CD4-positive, CD25-positive, alpha-beta regulatory T cell (primary cell): ENCODE results near the gene MYCT1. TPM values are rescaled to one million over a fixed set of nuclear protein-coding genes. Genes with fewer than 3 reads are reported as not detected.
"Not testable (repeated sequence)": the region's sequence is repeated elsewhere in the genome, so short reads cannot be mapped to it uniquely, and the experiment has no call there.

Source experiments
- ATAC-seq, 2 donors: fragments of 150-1000 bp; cut with Tn5 transposase; one replicate each; pipeline ENCODE4 v1.10.0; 2021; ENCODE audit warnings: low read depth in 2 of 2, moderate number of reproducible peaks in 2 of 2, moderate library complexity in 1 of 2
- DNase-seq, 3 donors: peaks; one replicate each; pipeline versions ENCODE4 v3.0.0 to v3.0.0-alpha.2; 2012 to 2022; ENCODE audit warnings: mixed read lengths in 1 of 3
- H3K27ac ChIP-seq: one replicate; pipeline ENCODE4 v1.7.0; 2013; ENCODE audit warnings: mild to moderate bottlenecking, low read length; ENCODE audit not compliant: insufficient read depth, poor library complexity, severe bottlenecking
- H3K27me3 ChIP-seq: one replicate; pipeline ENCODE4 v1.7.0; 2013; ENCODE audit warnings: low read length; ENCODE audit not compliant: control insufficient read depth, insufficient read depth
- H3K36me3 ChIP-seq: one replicate; pipeline ENCODE4 v1.7.0; 2013; ENCODE audit warnings: mild to moderate bottlenecking, low read length, moderate library complexity; ENCODE audit not compliant: control insufficient read depth, insufficient read depth
- H3K4me1 ChIP-seq: 2 replicates; pipeline ENCODE4 v1.7.0; 2013; ENCODE audit warnings: mild to moderate bottlenecking, low read length; ENCODE audit not compliant: insufficient read depth, control insufficient read depth, poor library complexity, severe bottlenecking
- H3K4me3 ChIP-seq: one replicate; pipeline ENCODE4 v1.7.0; 2013; ENCODE audit warnings: low read depth, mild to moderate bottlenecking, low read length, moderate library complexity
- H3K9me3 ChIP-seq, 2 experiments: 1 replicate in 1 of 2; 2 replicates in 1 of 2; pipeline ENCODE4 v1.7.0; 2013; ENCODE audit warnings: low read length in 2 of 2, mild to moderate bottlenecking in 1 of 2, moderate library complexity in 1 of 2; ENCODE audit not compliant: control insufficient read depth in 2 of 2
- H3K27ac Mint-ChIP-seq, 3 donors: one replicate each; pipeline ENCODE4 v1.8.0; 2020 to 2022; ENCODE audit warnings: mild to moderate bottlenecking in 3 of 3, mixed read lengths in 3 of 3, moderate library complexity in 2 of 3
- H3K27me3 Mint-ChIP-seq: one replicate; pipeline ENCODE4 v1.8.0; 2022; ENCODE audit warnings: mild to moderate bottlenecking, mixed read lengths
- H3K36me3 Mint-ChIP-seq: one replicate; pipeline ENCODE4 v1.8.0; 2020; ENCODE audit warnings: mixed read lengths
- H3K4me1 Mint-ChIP-seq, 4 donors: one replicate each; pipeline ENCODE4 v1.8.0; 2020 to 2022; ENCODE audit warnings: mixed read lengths in 4 of 4, mild to moderate bottlenecking in 1 of 4
- H3K4me3 Mint-ChIP-seq, 4 donors: one replicate each; pipeline ENCODE4 v1.8.0; 2020 to 2022; ENCODE audit warnings: mild to moderate bottlenecking in 4 of 4, mixed read lengths in 4 of 4, moderate library complexity in 3 of 4
- H3K9me3 Mint-ChIP-seq, 7 donors: one replicate each; pipeline ENCODE4 v1.8.0; 2020 to 2022; ENCODE audit warnings: mixed read lengths in 7 of 7, mild to moderate bottlenecking in 3 of 7, moderate library complexity in 2 of 7
- polyA plus RNA-seq, 4 donors: library from polyadenylated mRNA; unstranded; fragments of 300-500 nt; fragmentation: Illumina TruSeq; gene quantifications; one replicate each; pipeline ENCODE4 v1.2.3, GENCODE V29; 2021
- total RNA-seq: library from RNA; stranded (reverse); gene quantifications from one replicate; pipeline ENCODE4 v1.2.3, GENCODE V29; 2022

Gene MYCT1
- total and polyA plus RNA-seq, 5 donors from 2014 or later = 1.5 TPM; not detected in 4

GRCh38 chr6:152701081-152701862 lies 3.6 kb downstream of the MYCT1 start:
- ATAC-seq = no peak
- no peaks in the 10 kb centered on the region for H3K27me3 ChIP-seq
- H3K4me1 ChIP-seq = no peaks in the 10 kb centered on the region
- H3K4me3 ChIP-seq = no peak overlapping the region
- DNase-seq = no peak
- no peak overlapping the region for H3K27ac ChIP-seq
- H3K4me1 Mint-ChIP-seq = no peaks in the 10 kb centered on the region
- peaks cover 0 to 2% (median 0%) of the 10 kb centered on the region in 7 donors for H3K9me3 Mint-ChIP-seq
- H3K27ac Mint-ChIP-seq = no peak overlapping the region
- no peaks in the 10 kb centered on the region for H3K36me3 ChIP-seq
- H3K36me3 Mint-ChIP-seq = no peaks in the 10 kb centered on the region
- no peak overlapping the region for H3K4me3 Mint-ChIP-seq
- H3K9me3 ChIP-seq = no peaks in the 10 kb centered on the region
- peaks cover 12% of the 10 kb centered on the region for H3K27me3 Mint-ChIP-seq

GRCh38 chr6:152701863-152702401 lies 4.2 kb downstream of the MYCT1 start:
- H3K4me3 ChIP-seq = no peak overlapping the region
- H3K9me3 Mint-ChIP-seq = peaks cover 0 to 2% (median 0%) of the 10 kb centered on the region in 7 donors
- H3K36me3 ChIP-seq = no peaks in the 10 kb centered on the region
- H3K4me1 ChIP-seq = no peaks in the 10 kb centered on the region
- H3K27ac ChIP-seq = no peak overlapping the region
- no peak for ATAC-seq
- no peak overlapping the region for H3K4me3 Mint-ChIP-seq
- H3K27me3 ChIP-seq = no peaks in the 10 kb centered on the region
- no peaks in the 10 kb centered on the region for H3K9me3 ChIP-seq
- peaks cover 12% of the 10 kb centered on the region for H3K27me3 Mint-ChIP-seq
- H3K27ac Mint-ChIP-seq = no peak overlapping the region
- DNase-seq = no peak
- no peaks in the 10 kb centered on the region for H3K4me1 Mint-ChIP-seq
- no peaks in the 10 kb centered on the region for H3K36me3 Mint-ChIP-seq

DNA sequence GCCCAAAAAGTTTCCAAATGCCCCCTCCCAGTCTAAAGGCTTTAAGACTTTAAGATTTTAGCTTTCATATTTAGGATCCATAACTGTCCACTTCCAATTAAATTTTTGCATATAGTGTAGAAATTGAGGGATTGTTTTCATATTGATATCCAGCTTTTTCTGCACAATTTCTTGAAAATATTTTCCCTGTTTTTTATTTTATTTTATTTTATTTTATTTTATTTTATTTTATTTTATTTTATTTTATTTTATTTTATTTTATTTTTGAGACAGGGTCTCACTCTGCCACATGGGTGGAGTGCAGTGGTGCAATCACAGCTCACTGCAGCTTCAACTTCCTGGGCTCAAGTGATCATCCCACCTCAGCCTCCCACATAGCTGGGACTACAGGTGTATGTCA lies 6.1 kb downstream of the MYCT1 start:
- ATAC-seq = not testable (repeated sequence)

DNA sequence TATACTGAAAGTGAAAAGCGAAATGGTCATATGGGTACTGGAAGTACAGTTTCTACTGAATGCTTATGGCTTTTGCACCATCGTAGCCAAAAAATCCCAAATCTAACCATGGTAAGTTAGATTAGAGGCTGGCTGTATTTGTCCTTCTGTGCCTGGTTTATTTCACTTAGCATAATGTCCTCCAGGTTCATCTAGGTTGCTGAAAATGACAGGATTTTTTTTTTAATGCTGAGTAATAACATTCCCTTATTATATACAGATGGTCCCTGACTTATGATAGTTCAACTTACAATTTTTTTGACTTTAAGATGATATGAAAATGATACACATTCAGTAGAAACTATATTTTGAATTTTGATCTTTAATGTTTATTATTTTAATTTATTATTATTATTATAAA lies 7.6 kb downstream of the MYCT1 start:
- H3K9me3 ChIP-seq = no peaks in the 10 kb centered on the region
- no peak for DNase-seq
- ATAC-seq = no peak
- no peaks in the 10 kb centered on the region for H3K4me1 ChIP-seq
- peaks cover 0 to 5% (median 0%) of the 10 kb centered on the region in 7 donors for H3K9me3 Mint-ChIP-seq
- H3K36me3 Mint-ChIP-seq = no peaks in the 10 kb centered on the region
- no peaks in the 10 kb centered on the region for H3K27me3 ChIP-seq
- H3K36me3 ChIP-seq = no peaks in the 10 kb centered on the region
- no peak overlapping the region for H3K4me3 Mint-ChIP-seq
- no peaks in the 10 kb centered on the region for H3K4me1 Mint-ChIP-seq
- H3K27ac ChIP-seq = no peak overlapping the region
- H3K27ac Mint-ChIP-seq = no peak overlapping the region
- no peak overlapping the region for H3K4me3 ChIP-seq
- H3K27me3 Mint-ChIP-seq = peaks cover 12% of the 10 kb centered on the region

More for the DNA sequence above, 6.1 kb downstream of the MYCT1 start:
- H3K27me3 Mint-ChIP-seq = peaks cover 12% of the 10 kb centered on the region
- H3K4me3 Mint-ChIP-seq, H3K36me3 Mint-ChIP-seq, H3K27me3 ChIP-seq, H3K4me1 ChIP-seq, DNase-seq, H3K27ac Mint-ChIP-seq, H3K4me1 Mint-ChIP-seq, H3K9me3 Mint-ChIP-seq, H3K9me3 ChIP-seq, H3K4me3 ChIP-seq, H3K27ac ChIP-seq, H3K36me3 ChIP-seq: not testable (repeated sequence)

GRCh38 chr6:152716322-152716721 lies 18.6 kb downstream of the MYCT1 start:
- DNase-seq (no peak), ATAC-seq (no peak)
- Histone ChIP-seq H3K4me3 (no peak overlapping the region), H3K27me3 (no peaks in the 10 kb centered on the region), H3K4me1 (no peaks in the 10 kb centered on the region), H3K27ac (no peak overlapping the region), H3K9me3 (no peaks in the 10 kb centered on the region), H3K36me3 (no peaks in the 10 kb centered on the region)
- Mint-ChIP-seq H3K27me3 (no peaks in the 10 kb centered on the region), H3K27ac (no peak overlapping the region), H3K9me3 (peaks cover 0 to 9% (median 4%) of the 10 kb centered on the region in 7 donors), H3K4me1 (no peaks in the 10 kb centered on the region), H3K4me3 (no peak overlapping the region), H3K36me3 (no peaks in the 10 kb centered on the region)

- Mint-ChIP-seq H3K9me3 (peaks cover 0 to 6% (median 0%) of the 10 kb centered on the region in 7 donors), H3K4me1 (peaks cover 0 to 2% (median 0%) of the 10 kb centered on the region in 4 donors), H3K4me3 (no peak overlapping the region), H3K36me3 (no peaks in the 10 kb centered on the region), H3K27me3 (no peaks in the 10 kb centered on the region), H3K27ac (no peak overlapping the region)
- no peaks in the 10 kb centered on the region for H3K4me1 ChIP-seq
- H3K4me3 ChIP-seq = no peak overlapping the region
- no peaks in the 10 kb centered on the region for H3K27me3 ChIP-seq
- DNase-seq = no peak
- no peaks in the 10 kb centered on the region for H3K9me3 ChIP-seq
- ATAC-seq = no peak
- H3K27ac ChIP-seq = no peak overlapping the region
- H3K36me3 ChIP-seq = no peaks in the 10 kb centered on the region
Observed at GRCh38 chr6:152720974-152721373, 23.3 kb downstream of the MYCT1 start.

GRCh38 chr6:152721956-152722355 lies 24.3 kb downstream of the MYCT1 start:
- Histone ChIP-seq H3K9me3 (no peaks in the 10 kb centered on the region), H3K27me3 (no peaks in the 10 kb centered on the region), H3K27ac (no peak overlapping the region), H3K4me1 (no peaks in the 10 kb centered on the region), H3K36me3 (no peaks in the 10 kb centered on the region), H3K4me3 (no peak overlapping the region)
- Mint-ChIP-seq H3K4me3 (no peak overlapping the region), H3K27ac (no peak overlapping the region), H3K36me3 (no peaks in the 10 kb centered on the region), H3K9me3 (peaks cover 0 to 6% (median 0%) of the 10 kb centered on the region in 7 donors), H3K4me1 (peaks cover 0 to 2% (median 0%) of the 10 kb centered on the region in 4 donors), H3K27me3 (no peaks in the 10 kb centered on the region)
- DNase-seq (no peak), ATAC-seq (no peak)

- Histone ChIP-seq H3K27ac (no peak overlapping the region), H3K27me3 (no peaks in the 10 kb centered on the region), H3K4me1 (no peaks in the 10 kb centered on the region), H3K4me3 (no peak overlapping the region), H3K9me3 (no peaks in the 10 kb centered on the region), H3K36me3 (no peaks in the 10 kb centered on the region)
- Mint-ChIP-seq H3K4me3 (no peak overlapping the region), H3K27me3 (no peaks in the 10 kb centered on the region), H3K27ac (no peak overlapping the region), H3K9me3 (peaks cover 0 to 6% (median 0%) of the 10 kb centered on the region in 7 donors), H3K4me1 (peaks cover 0 to 2% (median 0%) of the 10 kb centered on the region in 4 donors), H3K36me3 (no peaks in the 10 kb centered on the region)
- DNase-seq = no peak
- no peak for ATAC-seq
Observed at GRCh38 chr6:152723398-152723797, 25.7 kb downstream of the MYCT1 start.
